ENCODE results near the gene EXOC8.

- TF ChIP-seq POLR2A (IDR thresholded peaks at IDR 0.05; ENCODE audit: low read depth, low read length) (no peak), CTCF (IDR thresholded peaks at IDR 0.05; ENCODE audit: extremely low read depth in 1 of 2, insufficient read depth in 1 of 2, low read depth in 1 of 2, low read length in 2 of 2) (no peak)
Measured at GRCh38 chr1:231359113-231359512, 21.5 kb upstream of the EXOC8 start.

All from endothelial cell of umbilical vein (primary cell).